ENCODE data around the gene ITPRID2.

DNA sequence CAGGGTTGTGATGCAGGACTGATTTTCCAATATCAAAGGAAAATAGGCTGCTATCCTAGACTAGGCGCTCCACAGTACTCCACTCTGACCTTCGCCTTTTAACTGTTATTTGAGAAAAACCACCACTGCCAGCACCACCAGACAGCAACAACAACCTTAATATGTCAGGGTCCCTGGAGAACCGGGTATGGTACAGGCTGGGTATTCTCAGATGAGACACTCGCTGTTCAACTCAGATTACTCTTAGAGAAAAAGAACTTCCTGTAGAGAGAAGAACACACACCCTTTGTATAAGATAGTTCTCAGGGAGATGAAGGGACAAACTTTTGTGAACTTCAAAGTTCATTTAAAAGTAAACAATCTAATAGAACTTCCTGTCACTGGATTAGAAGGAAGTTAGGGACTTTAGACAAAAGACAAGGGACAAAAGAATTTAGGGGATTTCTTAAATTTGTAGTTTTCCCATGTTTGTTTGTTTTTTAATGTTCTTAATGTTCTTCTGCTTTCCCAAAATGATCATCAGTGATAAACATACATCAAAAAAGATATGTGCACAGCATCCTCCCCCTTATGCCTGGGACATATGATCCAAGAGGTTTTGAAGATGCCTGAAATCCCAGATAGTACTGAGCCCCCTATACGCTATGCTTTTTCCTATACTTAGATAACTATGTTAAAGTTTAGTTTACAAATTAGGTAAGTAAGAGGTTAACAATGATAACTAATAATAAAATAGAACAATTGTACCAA is 52.8 kb downstream of the ITPRID2 start:
- TF ChIP-seq, protein P1, sequence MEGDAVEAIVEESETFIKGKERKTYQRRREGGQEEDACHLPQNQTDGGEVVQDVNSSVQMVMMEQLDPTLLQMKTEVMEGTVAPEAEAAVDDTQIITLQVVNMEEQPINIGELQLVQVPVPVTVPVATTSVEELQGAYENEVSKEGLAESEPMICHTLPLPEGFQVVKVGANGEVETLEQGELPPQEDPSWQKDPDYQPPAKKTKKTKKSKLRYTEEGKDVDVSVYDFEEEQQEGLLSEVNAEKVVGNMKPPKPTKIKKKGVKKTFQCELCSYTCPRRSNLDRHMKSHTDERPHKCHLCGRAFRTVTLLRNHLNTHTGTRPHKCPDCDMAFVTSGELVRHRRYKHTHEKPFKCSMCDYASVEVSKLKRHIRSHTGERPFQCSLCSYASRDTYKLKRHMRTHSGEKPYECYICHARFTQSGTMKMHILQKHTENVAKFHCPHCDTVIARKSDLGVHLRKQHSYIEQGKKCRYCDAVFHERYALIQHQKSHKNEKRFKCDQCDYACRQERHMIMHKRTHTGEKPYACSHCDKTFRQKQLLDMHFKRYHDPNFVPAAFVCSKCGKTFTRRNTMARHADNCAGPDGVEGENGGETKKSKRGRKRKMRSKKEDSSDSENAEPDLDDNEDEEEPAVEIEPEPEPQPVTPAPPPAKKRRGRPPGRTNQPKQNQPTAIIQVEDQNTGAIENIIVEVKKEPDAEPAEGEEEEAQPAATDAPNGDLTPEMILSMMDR (conservative IDR thresholded peaks at IDR 0.05; ENCODE audit: low read depth, low read length): no peak
- TF ChIP-seq MAZ (IDR thresholded peaks at IDR 0.05; ENCODE audit: borderline replicate concordance, low read depth, low read length) (no peak), POLR2A (IDR thresholded peaks at IDR 0.05; ENCODE audit: low read depth, low read length) (no peak), FOS (IDR thresholded peaks at IDR 0.05; ENCODE audit: low read depth, low read length) (no peak), RFX5 (IDR thresholded peaks at IDR 0.05; ENCODE audit: low read depth, low read length) (no peak)

Measured in IMR-90 (cell line).